ENCODE results near the gene MX2. TPM values are rescaled to one million over a fixed set of nuclear protein-coding genes. Genes with fewer than 3 reads are reported as not detected.

MX2 gene
- polyA plus RNA-seq, 1 donor from 2014 or later, result not detected

DNA sequence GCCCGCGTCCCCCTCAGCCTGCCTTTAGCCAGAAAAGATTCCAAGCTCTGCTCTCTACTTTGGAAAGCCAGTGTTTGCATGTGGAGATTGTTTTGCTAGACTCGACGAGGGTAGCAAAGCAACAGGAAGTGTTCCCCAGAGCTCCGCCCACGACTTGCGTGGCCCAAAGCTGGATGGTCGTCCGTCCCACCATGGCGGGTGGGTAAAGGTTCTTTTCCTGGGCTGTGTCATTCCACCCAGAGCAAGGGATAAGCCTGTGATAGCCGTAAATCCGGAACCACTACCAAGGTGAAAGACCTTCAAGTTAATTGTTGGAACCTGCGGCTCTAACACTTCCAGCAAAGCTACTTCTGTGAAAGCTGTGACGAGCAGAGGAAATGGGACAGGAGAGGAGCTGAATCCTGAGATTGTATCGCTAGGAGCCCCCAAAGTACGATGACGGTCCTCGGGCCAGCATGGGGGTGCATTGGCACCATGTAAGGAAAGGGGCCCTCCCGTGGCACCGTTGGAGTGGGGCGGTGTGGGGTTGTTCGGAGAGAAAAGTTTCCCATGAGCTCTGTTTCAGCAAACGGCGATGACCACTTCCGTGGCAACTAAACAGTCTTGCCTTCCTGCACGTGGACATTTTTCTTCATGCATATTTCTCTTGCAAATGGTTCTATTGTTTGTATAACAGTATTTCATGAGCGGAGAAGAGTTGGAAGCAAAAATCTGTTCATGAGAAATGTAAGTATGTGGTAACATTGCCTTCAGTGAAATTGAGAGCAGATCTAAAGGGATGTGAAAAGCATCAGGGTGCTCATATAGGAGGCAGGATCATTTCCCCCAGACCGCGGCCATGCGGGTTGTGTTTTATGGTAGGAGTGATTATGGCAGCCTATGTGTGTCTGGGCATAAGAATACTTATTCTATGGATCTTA is 8.4 kb downstream of the MX2 start:
- Histone ChIP-seq H3K4me3 (ENCODE audit: low read length) (no peak overlapping the region), H3K9me3 (ENCODE audit: low read length) (no peaks in the 10 kb centered on the region), H3K9me2 (ENCODE audit: insufficient read depth, low read length) (no peaks in the 10 kb centered on the region), H3K79me2 (replicated peaks; ENCODE audit: insufficient read depth, low read length) (no peaks in the 10 kb centered on the region), H3K4me2 (ENCODE audit: low read length) (no peak overlapping the region), H3K27me3 (ENCODE audit: insufficient read depth, low read depth, low read length) (no peaks in the 10 kb centered on the region), H2AFZ (ENCODE audit: low read depth, low read length) (no peak overlapping the region), H3K36me3 (ENCODE audit: insufficient read depth, low read length) (no peaks in the 10 kb centered on the region), H3F3A (ENCODE audit: insufficient read depth, low read length, poor library complexity, severe bottlenecking) (no peaks in the 10 kb centered on the region), H3K27ac (ENCODE audit: low read length) (no peak overlapping the region), H3K9ac (ENCODE audit: low read length) (no peak overlapping the region), H4K20me1 (ENCODE audit: insufficient read depth) (no peaks in the 10 kb centered on the region)
- TF ChIP-seq RAD21 (conservative IDR thresholded peaks at IDR 0.05) (no peak), MXI1 (conservative IDR thresholded peaks at IDR 0.05; ENCODE audit: poor library complexity, severe bottlenecking) (no peak), TAF1 (IDR thresholded peaks at IDR 0.05; ENCODE audit: low read depth) (no peak), POLR2AphosphoS5 (IDR thresholded peaks at IDR 0.05) (no peak), EZH2 (IDR thresholded peaks at IDR 0.05; ENCODE audit: borderline replicate concordance, insufficient read depth, low read length, poor library complexity, severe bottlenecking) (no peak), SMC3 (conservative IDR thresholded peaks at IDR 0.05; ENCODE audit: poor library complexity) (no peak)

DNA sequence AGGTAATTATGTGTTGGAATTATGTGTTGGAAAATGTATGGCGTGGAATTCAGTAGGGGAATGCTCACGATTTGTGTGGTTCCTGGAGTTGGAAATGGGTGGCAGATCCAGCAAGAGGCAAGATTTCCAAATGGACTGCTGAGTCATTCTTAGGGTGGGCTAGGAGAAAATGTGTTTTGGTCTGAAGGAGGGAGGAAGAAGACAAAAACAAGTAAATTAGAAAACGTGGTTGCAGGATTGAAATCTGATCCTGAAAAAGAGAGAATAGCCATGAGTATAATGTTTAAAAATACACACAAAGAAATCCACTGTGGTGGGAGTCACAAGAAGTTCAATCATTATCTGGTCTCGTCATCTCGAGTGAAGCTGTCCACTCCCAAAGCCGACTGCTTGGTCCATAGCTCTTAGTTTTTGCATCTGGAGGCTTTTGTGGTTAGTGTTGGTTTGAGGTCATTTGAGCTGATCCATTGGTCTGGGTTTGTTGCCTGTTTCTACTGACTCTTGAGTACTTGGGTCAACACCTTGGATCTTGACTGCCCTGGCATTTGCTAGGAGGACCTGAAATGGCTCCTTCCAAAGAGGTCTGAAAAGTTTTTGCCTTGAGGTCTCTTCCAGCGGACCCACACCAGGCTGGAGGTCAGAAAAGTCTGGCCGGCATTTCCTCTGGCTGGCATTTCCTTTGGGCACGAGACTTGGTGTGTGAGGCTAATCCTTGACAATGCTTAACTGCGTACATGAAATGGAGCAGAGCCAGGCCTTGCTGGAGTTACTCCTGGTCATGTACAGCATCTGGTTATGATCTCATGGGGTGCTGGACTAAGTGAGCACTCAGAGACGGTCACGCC is 9.2 kb downstream of the MX2 start:
- Histone ChIP-seq H3F3A (ENCODE audit: insufficient read depth, low read length, poor library complexity, severe bottlenecking) (no peaks in the 10 kb centered on the region), H3K9me3 (ENCODE audit: low read length) (no peaks in the 10 kb centered on the region), H3K27me3 (ENCODE audit: insufficient read depth, low read depth, low read length) (no peaks in the 10 kb centered on the region), H4K20me1 (ENCODE audit: insufficient read depth) (no peaks in the 10 kb centered on the region), H3K36me3 (ENCODE audit: insufficient read depth, low read length) (no peaks in the 10 kb centered on the region), H3K9ac (ENCODE audit: low read length) (no peak overlapping the region), H3K27ac (ENCODE audit: low read length) (no peak overlapping the region), H3K9me2 (ENCODE audit: insufficient read depth, low read length) (no peaks in the 10 kb centered on the region), H3K79me2 (replicated peaks; ENCODE audit: insufficient read depth, low read length) (no peaks in the 10 kb centered on the region), H3K4me3 (ENCODE audit: low read length) (no peak overlapping the region), H3K4me2 (ENCODE audit: low read length) (no peak overlapping the region), H2AFZ (ENCODE audit: low read depth, low read length) (no peak overlapping the region)
- TF ChIP-seq, protein P1, sequence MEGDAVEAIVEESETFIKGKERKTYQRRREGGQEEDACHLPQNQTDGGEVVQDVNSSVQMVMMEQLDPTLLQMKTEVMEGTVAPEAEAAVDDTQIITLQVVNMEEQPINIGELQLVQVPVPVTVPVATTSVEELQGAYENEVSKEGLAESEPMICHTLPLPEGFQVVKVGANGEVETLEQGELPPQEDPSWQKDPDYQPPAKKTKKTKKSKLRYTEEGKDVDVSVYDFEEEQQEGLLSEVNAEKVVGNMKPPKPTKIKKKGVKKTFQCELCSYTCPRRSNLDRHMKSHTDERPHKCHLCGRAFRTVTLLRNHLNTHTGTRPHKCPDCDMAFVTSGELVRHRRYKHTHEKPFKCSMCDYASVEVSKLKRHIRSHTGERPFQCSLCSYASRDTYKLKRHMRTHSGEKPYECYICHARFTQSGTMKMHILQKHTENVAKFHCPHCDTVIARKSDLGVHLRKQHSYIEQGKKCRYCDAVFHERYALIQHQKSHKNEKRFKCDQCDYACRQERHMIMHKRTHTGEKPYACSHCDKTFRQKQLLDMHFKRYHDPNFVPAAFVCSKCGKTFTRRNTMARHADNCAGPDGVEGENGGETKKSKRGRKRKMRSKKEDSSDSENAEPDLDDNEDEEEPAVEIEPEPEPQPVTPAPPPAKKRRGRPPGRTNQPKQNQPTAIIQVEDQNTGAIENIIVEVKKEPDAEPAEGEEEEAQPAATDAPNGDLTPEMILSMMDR (IDR thresholded peaks at IDR 0.05; ENCODE audit: poor library complexity, severe bottlenecking), result no peak
- TF ChIP-seq TAF1 (IDR thresholded peaks at IDR 0.05; ENCODE audit: low read depth) (no peak), POLR2AphosphoS5 (IDR thresholded peaks at IDR 0.05) (no peak), RAD21 (conservative IDR thresholded peaks at IDR 0.05) (no peak), EZH2 (IDR thresholded peaks at IDR 0.05; ENCODE audit: borderline replicate concordance, insufficient read depth, low read length, poor library complexity, severe bottlenecking) (no peak), SMC3 (conservative IDR thresholded peaks at IDR 0.05; ENCODE audit: poor library complexity) (no peak), MXI1 (conservative IDR thresholded peaks at IDR 0.05; ENCODE audit: poor library complexity, severe bottlenecking) (no peak), EP300 (conservative IDR thresholded peaks at IDR 0.05; ENCODE audit: poor library complexity, severe bottlenecking) (no peak)
- TF ChIP-seq, protein P2, sequence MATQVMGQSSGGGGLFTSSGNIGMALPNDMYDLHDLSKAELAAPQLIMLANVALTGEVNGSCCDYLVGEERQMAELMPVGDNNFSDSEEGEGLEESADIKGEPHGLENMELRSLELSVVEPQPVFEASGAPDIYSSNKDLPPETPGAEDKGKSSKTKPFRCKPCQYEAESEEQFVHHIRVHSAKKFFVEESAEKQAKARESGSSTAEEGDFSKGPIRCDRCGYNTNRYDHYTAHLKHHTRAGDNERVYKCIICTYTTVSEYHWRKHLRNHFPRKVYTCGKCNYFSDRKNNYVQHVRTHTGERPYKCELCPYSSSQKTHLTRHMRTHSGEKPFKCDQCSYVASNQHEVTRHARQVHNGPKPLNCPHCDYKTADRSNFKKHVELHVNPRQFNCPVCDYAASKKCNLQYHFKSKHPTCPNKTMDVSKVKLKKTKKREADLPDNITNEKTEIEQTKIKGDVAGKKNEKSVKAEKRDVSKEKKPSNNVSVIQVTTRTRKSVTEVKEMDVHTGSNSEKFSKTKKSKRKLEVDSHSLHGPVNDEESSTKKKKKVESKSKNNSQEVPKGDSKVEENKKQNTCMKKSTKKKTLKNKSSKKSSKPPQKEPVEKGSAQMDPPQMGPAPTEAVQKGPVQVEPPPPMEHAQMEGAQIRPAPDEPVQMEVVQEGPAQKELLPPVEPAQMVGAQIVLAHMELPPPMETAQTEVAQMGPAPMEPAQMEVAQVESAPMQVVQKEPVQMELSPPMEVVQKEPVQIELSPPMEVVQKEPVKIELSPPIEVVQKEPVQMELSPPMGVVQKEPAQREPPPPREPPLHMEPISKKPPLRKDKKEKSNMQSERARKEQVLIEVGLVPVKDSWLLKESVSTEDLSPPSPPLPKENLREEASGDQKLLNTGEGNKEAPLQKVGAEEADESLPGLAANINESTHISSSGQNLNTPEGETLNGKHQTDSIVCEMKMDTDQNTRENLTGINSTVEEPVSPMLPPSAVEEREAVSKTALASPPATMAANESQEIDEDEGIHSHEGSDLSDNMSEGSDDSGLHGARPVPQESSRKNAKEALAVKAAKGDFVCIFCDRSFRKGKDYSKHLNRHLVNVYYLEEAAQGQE (IDR thresholded peaks at IDR 0.05; ENCODE audit: borderline replicate concordance), result no peak

All from neural cell (in vitro differentiated cells).